HepG2 (cell line): Measurements from ENCODE around the gene GPS1. TPM values are rescaled to one million over a fixed set of nuclear protein-coding genes. Genes with fewer than 3 reads are reported as not detected.

Source experiments
- AGO2 ChIP-seq: fragments of 200-400 bp; formaldehyde crosslinking; optimal IDR thresholded peaks from 2 replicates; pipeline ENCODE3; 2017; ENCODE audit warnings: mild to moderate bottlenecking, low read depth, low read length, moderate library complexity
- ARID2 ChIP-seq: sonication (generic); formaldehyde crosslinking; IDR thresholded peaks from 2 replicates; pipeline ENCODE4 v1.8.1; 2022; ENCODE audit warnings: mild to moderate bottlenecking, missing genetic modification reagents, borderline replicate concordance
- CENPT ChIP-seq: sonication (generic); formaldehyde crosslinking; IDR thresholded peaks from 2 replicates; pipeline ENCODE4 v1.8.0; 2022; ENCODE audit warnings: low read depth, mild to moderate bottlenecking, moderate library complexity, missing genetic modification reagents
- CERS6 ChIP-seq: sonication (generic); formaldehyde crosslinking; IDR thresholded peaks from 2 replicates; pipeline ENCODE4 v1.5.0; 2020; ENCODE audit warnings: missing genetic modification reagents
- CHCHD3 ChIP-seq: sonication (generic); formaldehyde crosslinking; IDR thresholded peaks from 2 replicates; pipeline ENCODE4 v1.8.0; 2022; ENCODE audit warnings: mild to moderate bottlenecking, missing genetic modification reagents, moderate library complexity
- ESRRA ChIP-seq: sonication (generic); formaldehyde crosslinking; IDR thresholded peaks from 2 replicates; pipeline ENCODE4 v1.5.1; 2020; ENCODE audit warnings: mild to moderate bottlenecking, low read depth, missing genetic modification reagents
- FOXK1 ChIP-seq: sonication (generic); formaldehyde crosslinking; IDR thresholded peaks from 2 replicates; pipeline ENCODE4 v1.4.0; 2020; ENCODE audit warnings: low read depth, missing genetic modification reagents, borderline replicate concordance
- MTF2 ChIP-seq: sonication (generic); formaldehyde crosslinking; IDR thresholded peaks from 2 replicates; pipeline ENCODE4 v1.5.0; 2020; ENCODE audit warnings: missing genetic modification reagents, borderline replicate concordance
- NFYB ChIP-seq: sonication (generic); formaldehyde crosslinking; IDR thresholded peaks from 2 replicates; pipeline ENCODE4 v1.4.0; 2020; ENCODE audit warnings: missing genetic modification reagents
- RXRB ChIP-seq: IDR thresholded peaks from 2 replicates; pipeline ENCODE4 v1.6.1; 2016; ENCODE audit warnings: borderline replicate concordance, missing genetic modification reagents, missing compliant biosample characterization
- XRCC5 ChIP-seq: fragments of 200-400 bp; formaldehyde crosslinking; optimal IDR thresholded peaks from 2 replicates; pipeline ENCODE3; 2017; ENCODE audit warnings: mild to moderate bottlenecking, low read length
- ZFP91 ChIP-seq: sonication (generic); formaldehyde crosslinking; IDR thresholded peaks from 2 replicates; pipeline ENCODE4 v1.9.0; 2022; ENCODE audit warnings: missing genetic modification reagents, mild to moderate bottlenecking, borderline replicate concordance
- ZNF225 ChIP-seq: sonication (generic); formaldehyde crosslinking; IDR thresholded peaks from 2 replicates; pipeline ENCODE4 v1.4.0; 2020; ENCODE audit warnings: mild to moderate bottlenecking, missing genetic modification reagents
- ZNF704 ChIP-seq: sonication (generic); formaldehyde crosslinking; IDR thresholded peaks from 2 replicates; pipeline ENCODE4 v1.8.1; 2023; ENCODE audit warnings: mild to moderate bottlenecking, inconsistent platforms, moderate library complexity, missing genetic modification reagents, borderline replicate concordance
- polyA plus RNA-seq, 8 experiments: library from polyadenylated mRNA; depleted of rRNA in 3 of 8; stranded (reverse) in 7 of 8; unstranded in 1 of 8; fragments of >200 nt; fragmentation: Illumina TruSeq in 4 of 8; extraction: Trizol in 4 of 8; gene quantifications; 2 replicates each; pipeline versions ENCODE4 v1.2.1 to v1.2.3, GENCODE V29; 2011 to 2016; ENCODE audit warnings: low read depth in 4 of 8, missing spikeins in 1 of 8, mixed read lengths in 1 of 8; ENCODE audit not compliant: insufficient read depth in 1 of 8
- total RNA-seq, 5 experiments: library from RNA; depleted of rRNA; stranded (reverse); fragments of >200 nt; fragmentation: Illumina TruSeq; extraction: Trizol; gene quantifications; 2 replicates each; pipeline ENCODE4 v1.2.3, GENCODE V29; 2016; ENCODE audit warnings: low read depth in 1 of 5

Gene GPS1
- total and polyA plus RNA-seq, 2 of the 13 experiments (the other 11 are each of a cell fraction or from before 2014, with no cell fraction given): 124 to 128 TPM

GRCh38 chr17:82013341-82013740, 38.4 kb upstream of the GPS1 start (continued):
- TF ChIP-seq ZFP91 (CRISPR knock-in tag) (no peak), ARID2 (CRISPR knock-in tag) (no peak), XRCC5 (peak; percentile 24), CENPT (no peak), MTF2 (no peak), NFYB (no peak), FOXK1 (CRISPR knock-in tag) (no peak), CHCHD3 (CRISPR knock-in tag) (no peak), CERS6 (CRISPR knock-in tag) (no peak), ESRRA (no peak), ZNF225 (CRISPR knock-in tag) (no peak), ZNF704 (CRISPR knock-in tag) (no peak), AGO2 (peak; percentile 97), RXRB (CRISPR knock-in tag) (no peak)
